ENCODE measurements around the gene CRABP2.

Gene CRABP2

DNA sequence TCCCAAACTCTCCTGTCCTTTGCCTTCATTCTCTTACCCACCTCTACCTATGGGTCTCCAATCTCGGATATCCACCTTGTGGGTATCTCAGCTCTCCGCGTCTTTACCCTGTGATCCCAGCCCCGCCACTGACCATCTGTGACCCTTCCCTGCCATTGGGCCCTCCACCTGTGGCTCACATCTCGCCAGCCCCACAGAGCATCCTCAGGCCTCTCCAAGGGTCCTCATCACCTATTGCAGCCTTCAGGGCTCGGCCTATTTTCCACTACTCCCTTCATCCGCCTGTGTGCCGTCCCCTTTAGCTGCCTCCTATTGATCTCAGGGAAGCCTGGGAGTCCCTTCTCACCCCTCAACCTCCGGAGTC is 52.4 kb downstream of the CRABP2 start:
- no peak for DNase-seq

DNA sequence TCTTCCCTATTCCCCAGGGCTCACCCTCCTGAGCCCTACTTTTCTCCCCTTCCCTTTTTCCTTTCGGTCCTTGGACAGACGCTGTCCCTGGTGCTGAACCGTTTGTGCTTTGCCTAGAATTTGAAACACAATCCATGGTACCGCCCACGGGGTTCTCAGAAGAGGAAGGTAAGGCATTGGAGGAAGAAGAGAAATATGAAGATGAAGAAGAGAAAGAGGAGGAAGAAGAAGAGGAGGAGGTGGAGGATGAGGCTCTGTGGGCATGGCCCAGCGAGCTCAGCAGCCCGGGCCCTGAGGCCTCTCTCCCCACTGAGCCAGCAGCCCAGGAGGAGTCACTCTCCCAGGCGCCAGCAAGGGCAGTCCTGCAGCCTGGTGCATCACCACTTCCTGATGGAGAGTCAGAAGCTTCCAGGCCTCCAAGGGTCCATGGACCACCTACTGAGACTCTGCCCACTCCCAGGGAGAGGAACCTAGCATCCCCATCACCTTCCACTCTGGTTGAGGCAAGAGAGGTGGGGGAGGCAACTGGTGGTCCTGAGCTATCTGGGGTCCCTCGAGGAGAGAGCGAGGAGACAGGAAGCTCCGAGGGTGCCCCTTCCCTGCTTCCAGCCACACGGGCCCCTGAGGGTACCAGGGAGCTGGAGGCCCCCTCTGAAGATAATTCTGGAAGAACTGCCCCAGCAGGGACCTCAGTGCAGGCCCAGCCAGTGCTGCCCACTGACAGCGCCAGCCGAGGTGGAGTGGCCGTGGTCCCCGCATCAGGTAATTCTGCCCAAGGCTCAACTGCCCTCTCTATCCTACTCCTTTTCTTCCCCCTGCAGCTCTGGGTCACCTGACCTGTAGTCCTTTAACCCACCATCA is 53.0 kb downstream of the CRABP2 start:
- DNase-seq, result no peak

All from CD4-positive, alpha-beta T cell treated with Interferon alpha-2 for 1 hour (primary cell).